ENCODE data around the gene STAB1.

The STAB1 gene

GRCh38 chr3:52518723-52519444, 23.7 kb downstream of the STAB1 start:
- peaks cover 0 to 1% of the 10 kb centered on the region in 2 donors for H3K9me3 Mint-ChIP-seq
- no peaks in the 10 kb centered on the region for H3K4me1 Mint-ChIP-seq
- peaks cover 2% of the 10 kb centered on the region in 2 donors for H3K36me3 Mint-ChIP-seq
- H3K27ac Mint-ChIP-seq, result no peak overlapping the region
- H3K4me3 Mint-ChIP-seq, result no peak overlapping the region
- no peak for ATAC-seq (replicated peaks)
- DNase-seq, result no peak
- H3K27me3 Mint-ChIP-seq, result no peaks in the 10 kb centered on the region

- H3K27ac Mint-ChIP-seq, result no peak overlapping the region
- H3K4me1 Mint-ChIP-seq, result no peaks in the 10 kb centered on the region
- DNase-seq (no peak), ATAC-seq (replicated peaks) (no peak)
- no peaks in the 10 kb centered on the region for H3K27me3 Mint-ChIP-seq
- H3K4me3 Mint-ChIP-seq, result no peak overlapping the region
- H3K9me3 Mint-ChIP-seq, result peaks cover 0 to 3% of the 10 kb centered on the region in 2 donors
- peaks cover 7 to 9% of the 10 kb centered on the region in 2 donors for H3K36me3 Mint-ChIP-seq
These were observed 24.5 kb downstream of the STAB1 start for GRCh38 chr3:52519445-52520140.

- ATAC-seq (replicated peaks), result no peak
- no peaks in the 10 kb centered on the region for H3K4me1 Mint-ChIP-seq
- no peak overlapping the region for H3K27ac Mint-ChIP-seq
- peaks cover 0 to 3% of the 10 kb centered on the region in 2 donors for H3K9me3 Mint-ChIP-seq
- no peak overlapping the region for H3K4me3 Mint-ChIP-seq
- DNase-seq, result no peak
- no peaks in the 10 kb centered on the region for H3K27me3 Mint-ChIP-seq
- H3K36me3 Mint-ChIP-seq, result peaks cover 7 to 10% of the 10 kb centered on the region in 2 donors
These were observed 25.1 kb downstream of the STAB1 start for GRCh38 chr3:52520141-52520667.

GRCh38 chr3:52520716-52521487, 25.8 kb downstream of the STAB1 start:
- Mint-ChIP-seq H3K36me3 (peaks cover 9 to 13% of the 10 kb centered on the region in 2 donors), H3K4me3 (no peak overlapping the region), H3K4me1 (no peaks in the 10 kb centered on the region), H3K27me3 (no peaks in the 10 kb centered on the region), H3K27ac (no peak overlapping the region), H3K9me3 (peaks cover 0 to 3% of the 10 kb centered on the region in 2 donors)
- ATAC-seq (replicated peaks), result no peak
- no peak for DNase-seq

GRCh38 chr3:52521488-52521824, 26.3 kb downstream of the STAB1 start:
- no peak overlapping the region for H3K4me3 Mint-ChIP-seq
- H3K27me3 Mint-ChIP-seq, result no peaks in the 10 kb centered on the region
- H3K4me1 Mint-ChIP-seq, result no peaks in the 10 kb centered on the region
- DNase-seq, result no peak
- peaks cover 0 to 3% of the 10 kb centered on the region in 2 donors for H3K9me3 Mint-ChIP-seq
- H3K36me3 Mint-ChIP-seq, result peaks cover 9 to 15% of the 10 kb centered on the region in 2 donors
- no peak overlapping the region for H3K27ac Mint-ChIP-seq
- ATAC-seq (replicated peaks), result no peak

GRCh38 chr3:52521881-52522650, 26.9 kb downstream of the STAB1 start:
- Mint-ChIP-seq H3K27ac (no peak overlapping the region), H3K9me3 (peaks cover 0 to 3% of the 10 kb centered on the region in 2 donors), H3K4me1 (no peaks in the 10 kb centered on the region), H3K27me3 (no peaks in the 10 kb centered on the region), H3K36me3 (peaks cover 9 to 16% of the 10 kb centered on the region in 2 donors), H3K4me3 (no peak overlapping the region)
- no peak for DNase-seq
- no peak for ATAC-seq (replicated peaks)

GRCh38 chr3:52522651-52523251, 27.6 kb downstream of the STAB1 start:
- no peaks in the 10 kb centered on the region for H3K27me3 Mint-ChIP-seq
- peaks cover 0 to 3% of the 10 kb centered on the region in 2 donors for H3K9me3 Mint-ChIP-seq
- DNase-seq (no peak), ATAC-seq (replicated peaks) (no peak)
- no peak overlapping the region for H3K27ac Mint-ChIP-seq
- no peaks in the 10 kb centered on the region for H3K4me1 Mint-ChIP-seq
- peaks cover 10 to 23% of the 10 kb centered on the region in 2 donors for H3K36me3 Mint-ChIP-seq
- H3K4me3 Mint-ChIP-seq, result no peak overlapping the region

GRCh38 chr3:52523386-52524257, 28.5 kb downstream of the STAB1 start:
- Mint-ChIP-seq H3K4me1 (no peaks in the 10 kb centered on the region), H3K9me3 (peaks cover 0 to 3% of the 10 kb centered on the region in 2 donors), H3K36me3 (peaks cover 10 to 28% of the 10 kb centered on the region in 2 donors), H3K27me3 (no peaks in the 10 kb centered on the region), H3K27ac (no peak overlapping the region), H3K4me3 (no peak overlapping the region)
- ATAC-seq (replicated peaks) (no peak), DNase-seq (no peak)

- no peak for ATAC-seq (replicated peaks)
- Mint-ChIP-seq H3K27me3 (no peaks in the 10 kb centered on the region), H3K4me1 (no peaks in the 10 kb centered on the region), H3K27ac (no peak overlapping the region), H3K36me3 (peaks cover 10 to 28% of the 10 kb centered on the region in 2 donors), H3K4me3 (no peak overlapping the region), H3K9me3 (peaks cover 0 to 2% of the 10 kb centered on the region in 2 donors)
- DNase-seq, result no peak
These were observed 29.2 kb downstream of the STAB1 start for GRCh38 chr3:52524258-52524751.

GRCh38 chr3:52524752-52525679, 29.9 kb downstream of the STAB1 start:
- DNase-seq (no peak), ATAC-seq (replicated peaks) (no peak)
- H3K36me3 Mint-ChIP-seq, result peaks cover 10 to 28% of the 10 kb centered on the region in 2 donors
- H3K27me3 Mint-ChIP-seq, result no peaks in the 10 kb centered on the region
- H3K4me3 Mint-ChIP-seq, result no peak overlapping the region
- H3K9me3 Mint-ChIP-seq, result peaks cover 0 to 2% of the 10 kb centered on the region in 2 donors
- H3K27ac Mint-ChIP-seq, result no peak overlapping the region
- no peaks in the 10 kb centered on the region for H3K4me1 Mint-ChIP-seq

GRCh38 chr3:52525680-52526561, 30.8 kb downstream of the STAB1 start:
- H3K4me3 Mint-ChIP-seq, result no peak overlapping the region
- H3K4me1 Mint-ChIP-seq, result no peaks in the 10 kb centered on the region
- DNase-seq, result no peak
- peaks cover 0 to 2% of the 10 kb centered on the region in 2 donors for H3K9me3 Mint-ChIP-seq
- ATAC-seq (replicated peaks), result no peak
- H3K36me3 Mint-ChIP-seq, result peaks cover 10 to 28% of the 10 kb centered on the region in 2 donors
- no peak overlapping the region for H3K27ac Mint-ChIP-seq
- H3K27me3 Mint-ChIP-seq, result no peaks in the 10 kb centered on the region
